HG03039 (cell line): Measurements from ENCODE around the gene TMEM89.

ENCODE experiments used
- ATAC-seq: cut with Tn5 transposase; IDR thresholded peaks from one replicate; pipeline ENCODE4 v1.9.1; 2021; ENCODE audit warnings: mild to moderate bottlenecking, moderate library complexity; ENCODE audit not compliant: unreplicated experiment

Gene TMEM89

DNA sequence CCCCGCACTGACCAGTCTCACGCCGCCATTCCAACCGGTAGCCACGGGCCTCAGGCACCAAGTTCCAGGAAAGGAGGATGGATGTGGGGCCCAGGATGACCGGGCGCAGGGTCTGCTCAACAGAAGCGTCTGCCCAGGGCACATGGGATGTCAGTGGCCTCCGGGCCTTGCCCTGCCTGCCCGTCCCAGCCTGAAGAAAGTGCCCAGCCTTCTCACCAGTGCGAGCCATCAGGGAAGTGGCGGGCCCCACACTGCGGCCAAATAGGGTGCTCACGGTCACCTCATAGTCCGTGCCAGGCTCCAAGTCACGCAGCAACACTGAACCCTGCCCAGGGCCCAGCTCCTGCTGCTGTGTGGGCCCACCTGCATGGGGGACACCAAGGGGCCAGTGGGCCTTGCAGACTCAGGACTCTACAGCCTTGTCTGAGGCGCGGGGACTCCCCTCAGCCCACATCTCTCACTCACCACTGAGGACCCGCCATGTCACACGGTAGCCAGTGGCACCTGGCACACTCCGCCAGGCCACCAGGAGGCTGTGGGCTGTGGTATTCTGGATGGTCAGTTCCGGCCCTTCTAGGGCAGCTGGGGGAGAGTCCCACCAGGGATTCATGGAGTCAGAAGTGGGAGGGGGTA, 29.6 kb downstream of the TMEM89 start:
- ATAC-seq = no peak

GRCh38 chr3:48591436-48591835, 30.1 kb downstream of the TMEM89 start:
- no peak for ATAC-seq

DNA sequence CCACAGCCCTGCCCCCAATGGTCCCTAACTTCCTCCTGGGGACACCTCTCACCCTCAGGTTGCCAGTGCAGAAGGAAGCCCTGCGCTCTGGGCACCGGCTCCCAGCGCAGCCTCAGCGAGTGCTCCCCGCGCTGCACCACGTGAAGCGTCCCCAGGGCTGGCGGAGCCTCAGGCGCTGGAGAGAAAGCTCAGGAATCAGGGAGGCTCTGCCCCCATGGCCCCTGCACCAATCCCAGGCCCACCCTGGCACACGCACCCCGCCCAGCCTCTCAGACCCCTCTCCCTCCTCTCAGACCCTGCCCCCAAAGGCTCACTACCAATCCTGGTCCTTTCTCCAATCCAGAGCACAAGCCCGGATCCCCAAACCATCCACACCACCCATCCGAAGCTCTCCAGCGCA, 33.3 kb downstream of the TMEM89 start:
- ATAC-seq = no peak

- no peak for ATAC-seq
Observed at GRCh38 chr3:48587686-48588085, 33.9 kb downstream of the TMEM89 start.

- no peak for ATAC-seq
Observed at GRCh38 chr3:48585411-48585810, 36.2 kb downstream of the TMEM89 start.

GRCh38 chr3:48584836-48585235, 36.7 kb downstream of the TMEM89 start:
- no peak for ATAC-seq

DNA sequence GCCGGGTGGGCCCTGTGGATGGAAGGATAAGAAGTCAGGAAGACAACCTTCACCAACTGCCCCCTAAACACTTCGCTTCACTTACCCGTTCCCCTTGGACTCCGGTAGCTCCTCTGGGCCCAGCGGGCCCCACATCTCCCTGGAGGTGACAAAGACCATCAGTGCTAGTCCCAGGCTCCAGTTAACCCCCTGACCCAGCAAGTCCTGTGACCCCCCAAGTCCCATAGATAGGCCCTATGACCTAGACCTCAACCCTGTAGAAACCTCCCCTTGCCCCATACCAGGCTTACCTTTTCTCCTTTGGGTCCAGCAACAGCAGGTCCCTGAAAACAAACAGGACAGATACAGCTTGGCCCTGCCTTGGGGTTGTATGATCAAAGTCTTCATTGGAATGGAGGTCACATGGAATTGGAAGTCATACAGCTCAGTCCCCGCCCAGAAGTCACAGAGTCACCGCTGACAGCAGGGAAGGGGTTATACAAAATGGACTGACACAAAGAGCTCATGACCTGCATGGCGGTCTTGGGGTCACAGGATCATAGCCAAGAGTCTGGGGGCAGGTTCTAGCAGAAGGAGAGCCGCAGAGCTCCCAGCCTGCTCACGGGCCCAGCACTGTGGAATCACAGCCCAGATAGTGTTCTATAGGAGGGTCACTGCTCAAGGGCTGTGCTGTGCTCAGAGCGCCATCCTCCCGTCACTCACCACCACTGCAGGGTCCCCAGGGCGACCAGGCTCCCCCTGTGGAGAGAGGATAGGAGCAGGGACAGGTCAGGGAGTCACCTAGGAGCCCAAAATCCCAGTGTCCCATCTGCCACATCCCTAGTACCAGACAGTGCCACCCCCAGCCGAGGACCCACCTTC, 39.7 kb downstream of the TMEM89 start:
- no peak for ATAC-seq

- ATAC-seq = no peak
Observed at GRCh38 chr3:48576647-48577046, 44.9 kb downstream of the TMEM89 start.

DNA sequence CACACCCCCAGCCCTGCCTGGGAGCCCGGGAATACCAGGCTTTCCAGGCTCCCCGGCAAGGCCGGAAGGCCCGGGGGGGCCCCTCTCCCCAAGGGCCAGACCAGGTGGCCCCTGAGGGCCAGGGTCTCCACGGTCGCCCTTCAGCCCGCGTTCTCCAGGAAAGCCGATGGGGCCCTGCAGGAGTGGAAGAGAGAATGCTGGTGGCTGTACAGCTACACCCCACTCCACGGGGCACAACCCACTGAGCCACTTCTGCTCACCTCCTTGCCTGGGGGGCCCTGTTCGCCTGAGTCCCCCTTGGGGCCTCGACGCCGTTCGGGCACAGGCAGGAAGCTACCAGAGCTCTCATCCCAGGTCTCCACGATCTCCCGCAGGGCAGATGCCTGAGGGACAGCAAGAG, 46.2 kb downstream of the TMEM89 start:
- no peak for ATAC-seq

GRCh38 chr3:48573973-48574585, 47.5 kb downstream of the TMEM89 start:
- ATAC-seq = no peak

DNA sequence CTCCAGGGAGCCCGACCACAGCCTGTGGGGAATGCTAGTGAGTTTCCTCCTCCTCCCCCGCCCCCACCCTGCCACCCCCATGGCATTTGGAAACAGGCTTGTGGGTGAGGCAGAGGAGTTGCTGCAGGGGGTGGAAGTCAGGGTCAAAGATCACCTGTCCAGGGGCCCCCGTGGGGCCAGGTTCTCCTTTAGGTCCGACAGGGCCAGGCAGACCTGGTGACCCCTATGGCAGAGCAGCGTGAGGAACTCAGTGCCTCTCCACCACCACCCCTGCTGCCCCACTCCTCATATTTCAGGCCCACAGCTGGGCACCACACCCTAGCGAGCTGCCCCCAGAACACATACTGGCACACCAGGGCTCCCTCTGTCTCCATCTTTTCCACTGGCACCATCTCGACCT, 49.1 kb downstream of the TMEM89 start:
- no peak for ATAC-seq

DNA sequence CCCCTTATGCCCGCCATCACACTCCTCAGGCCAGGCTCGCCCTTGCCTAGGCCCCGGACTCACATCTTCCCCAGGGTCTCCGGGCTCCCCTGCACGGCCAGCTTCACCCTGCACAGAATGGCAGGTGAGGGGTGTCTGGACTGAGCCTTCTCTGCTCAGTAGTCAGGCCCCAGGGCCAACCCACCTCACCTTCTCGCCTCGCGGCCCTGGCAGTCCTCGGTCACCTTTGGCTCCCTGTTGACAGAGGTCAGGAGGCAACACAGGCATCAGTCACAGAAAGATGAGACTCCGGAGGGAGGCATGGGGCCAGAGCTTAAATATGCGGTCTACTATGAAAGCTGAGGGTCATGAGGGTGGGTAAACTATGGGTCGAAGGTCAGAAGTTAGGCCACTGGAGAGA, 49.6 kb downstream of the TMEM89 start:
- ATAC-seq = no peak
